Measurements from ENCODE around the gene RAB10.
"Not testable (repeated sequence)": the region's sequence is repeated elsewhere in the genome, so short reads cannot be mapped to it uniquely, and the experiment has no call there.

Gene RAB10

GRCh38 chr2:26064846-26065245, 31.0 kb downstream of the RAB10 start:
- no peak for FAIRE-seq

GRCh38 chr2:26067186-26067974, 33.5 kb downstream of the RAB10 start:
- FAIRE-seq, result no peak

GRCh38 chr2:26067980-26068507, 34.2 kb downstream of the RAB10 start:
- no peak for FAIRE-seq

GRCh38 chr2:26068602-26069298, 34.9 kb downstream of the RAB10 start:
- peak; percentile 94 for FAIRE-seq

- FAIRE-seq, result no peak
These were observed 36.8 kb downstream of the RAB10 start for GRCh38 chr2:26070730-26071129.

GRCh38 chr2:26072925-26073768, 39.3 kb downstream of the RAB10 start:
- FAIRE-seq, result no peak

- no peak for FAIRE-seq
These were observed 39.9 kb downstream of the RAB10 start for GRCh38 chr2:26073830-26074229.

- FAIRE-seq, result no peak
These were observed 40.8 kb downstream of the RAB10 start for GRCh38 chr2:26074676-26075075.

- FAIRE-seq, result no peak
These were observed 41.3 kb downstream of the RAB10 start for GRCh38 chr2:26075173-26075572.

GRCh38 chr2:26076001-26076587, 42.2 kb downstream of the RAB10 start:
- FAIRE-seq, result no peak

- no peak for FAIRE-seq
These were observed 43.4 kb downstream of the RAB10 start for GRCh38 chr2:26077291-26077690.

- FAIRE-seq, result no peak
These were observed 45.1 kb downstream of the RAB10 start for GRCh38 chr2:26078939-26079338.

GRCh38 chr2:26080356-26080755, 46.5 kb downstream of the RAB10 start:
- no peak for FAIRE-seq

- FAIRE-seq, result not testable (repeated sequence)
These were observed 47.0 kb downstream of the RAB10 start for GRCh38 chr2:26080925-26081324.

- peak; percentile 55 for FAIRE-seq
These were observed 47.7 kb downstream of the RAB10 start for GRCh38 chr2:26081556-26081955.

GRCh38 chr2:26086155-26086637, 52.3 kb downstream of the RAB10 start:
- FAIRE-seq, result no peak

GRCh38 chr2:26086779-26087178, 52.9 kb downstream of the RAB10 start:
- FAIRE-seq, result no peak

GRCh38 chr2:26088038-26088643, 54.3 kb downstream of the RAB10 start:
- peak; percentile 89 for FAIRE-seq

- not testable (repeated sequence) for FAIRE-seq
These were observed 55.0 kb downstream of the RAB10 start for GRCh38 chr2:26088931-26089330.

- FAIRE-seq, result no peak
These were observed 55.5 kb downstream of the RAB10 start for GRCh38 chr2:26089337-26089736.

GRCh38 chr2:26095758-26096157, 61.9 kb downstream of the RAB10 start:
- FAIRE-seq, result no peak

GRCh38 chr2:26099933-26100332, 66.0 kb downstream of the RAB10 start:
- FAIRE-seq, result no peak
